Left hindlimb (tissue), 1 donor: ENCODE results near the gene TNFSF13B.
"Not testable (repeated sequence)": the region's sequence is repeated elsewhere in the genome, so short reads cannot be mapped to it uniquely, and the experiment has no call there.

Experiments
- DNase-seq: peaks from one replicate; pipeline ENCODE4 v3.0.0-alpha.2; 2018

Gene TNFSF13B

DNA sequence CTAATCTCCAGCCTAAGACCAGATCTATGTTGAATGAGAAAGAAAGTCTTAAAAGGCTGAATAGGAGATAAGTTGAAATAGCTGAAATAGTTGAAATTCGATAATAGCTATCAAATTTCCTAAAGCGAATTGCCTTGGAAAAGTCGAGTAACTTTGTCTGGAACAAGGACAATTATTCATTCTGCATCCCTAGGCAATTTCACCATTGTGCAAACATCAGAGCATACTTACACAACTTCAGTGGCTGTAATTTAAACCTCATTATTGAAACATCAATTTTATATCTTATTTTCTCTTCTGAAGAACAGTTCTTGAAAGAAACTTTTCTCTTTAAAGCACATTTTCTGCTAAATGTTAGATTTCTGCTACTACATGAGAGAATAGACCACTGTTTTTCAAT lies 13.6 kb downstream of the TNFSF13B start:
- no peak for DNase-seq

DNA sequence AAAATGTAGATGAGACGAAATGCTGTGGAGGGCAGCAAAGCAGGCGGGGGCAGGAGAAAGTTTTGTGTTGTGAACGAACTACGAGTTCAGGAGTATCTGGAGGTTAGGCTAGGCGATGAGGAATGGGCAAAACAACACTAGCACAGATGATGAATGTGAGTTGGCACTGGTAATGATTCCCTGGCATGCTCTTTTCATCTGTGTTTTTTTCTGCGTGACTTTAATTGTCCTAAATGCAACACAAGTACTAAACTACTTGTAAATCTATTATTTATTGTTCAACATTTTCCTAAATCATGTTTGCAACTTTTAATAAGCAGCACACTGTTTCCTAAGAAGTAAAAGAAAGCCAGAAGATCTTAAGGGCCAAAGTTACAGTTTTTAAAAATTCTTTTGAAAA lies 19.2 kb downstream of the TNFSF13B start:
- no peak for DNase-seq

DNA sequence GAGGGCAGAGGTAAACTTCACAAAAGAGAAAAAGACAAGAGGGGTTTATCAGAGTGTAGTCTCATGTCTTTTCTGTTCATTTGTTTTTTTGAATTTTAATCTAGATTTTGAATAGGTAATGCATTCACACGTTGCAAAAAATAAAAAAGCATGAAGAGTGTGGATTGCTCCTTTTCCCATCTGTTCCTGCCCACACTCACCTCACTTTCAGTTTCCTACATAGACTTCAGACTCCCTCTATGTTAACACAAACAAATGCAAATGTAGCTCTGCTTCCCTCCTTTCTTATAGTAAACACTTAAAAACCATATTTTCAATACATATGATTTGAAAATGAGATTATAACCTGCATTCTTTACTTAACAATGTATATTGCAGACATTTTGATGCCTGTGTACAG lies 20.3 kb downstream of the TNFSF13B start:
- no peak for DNase-seq

DNA sequence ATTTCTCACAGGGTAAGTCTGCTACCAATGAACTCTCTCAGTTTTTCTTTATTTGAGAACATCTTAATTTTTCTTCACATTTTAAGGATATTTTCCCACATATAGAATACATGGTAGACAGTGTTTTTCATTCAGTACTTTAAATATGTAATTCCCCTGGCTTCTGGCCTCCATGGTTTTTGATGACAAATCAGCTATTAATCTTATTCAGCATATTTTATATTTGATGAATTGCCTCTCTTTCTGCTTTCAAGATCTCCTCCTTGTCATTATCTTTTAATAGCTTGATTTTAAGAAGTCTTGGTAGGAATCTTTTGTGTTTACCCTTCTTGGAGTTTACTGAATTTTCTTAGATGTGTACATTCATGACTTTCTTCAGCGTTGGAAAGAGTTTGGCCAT lies 27.6 kb downstream of the TNFSF13B start:
- DNase-seq: no peak

DNA sequence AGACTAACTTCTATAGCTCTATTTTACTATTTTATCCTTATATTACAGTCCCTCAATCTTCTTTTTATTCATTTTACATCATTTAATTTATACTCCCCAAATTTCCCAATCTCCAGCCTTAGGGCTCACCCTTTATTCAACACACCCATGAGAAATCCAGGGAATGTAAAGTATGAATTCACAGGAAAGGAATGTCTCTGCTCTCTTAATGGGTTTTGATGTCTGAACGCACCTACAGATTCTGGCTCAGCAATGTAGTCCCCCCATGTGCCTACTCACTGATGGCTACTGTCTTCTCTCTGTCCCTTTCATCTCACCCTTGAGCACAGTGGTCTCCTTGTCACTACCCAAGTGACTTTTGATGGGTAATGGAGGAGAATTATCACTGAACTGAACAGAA lies 32.8 kb downstream of the TNFSF13B start:
- no peak for DNase-seq

DNA sequence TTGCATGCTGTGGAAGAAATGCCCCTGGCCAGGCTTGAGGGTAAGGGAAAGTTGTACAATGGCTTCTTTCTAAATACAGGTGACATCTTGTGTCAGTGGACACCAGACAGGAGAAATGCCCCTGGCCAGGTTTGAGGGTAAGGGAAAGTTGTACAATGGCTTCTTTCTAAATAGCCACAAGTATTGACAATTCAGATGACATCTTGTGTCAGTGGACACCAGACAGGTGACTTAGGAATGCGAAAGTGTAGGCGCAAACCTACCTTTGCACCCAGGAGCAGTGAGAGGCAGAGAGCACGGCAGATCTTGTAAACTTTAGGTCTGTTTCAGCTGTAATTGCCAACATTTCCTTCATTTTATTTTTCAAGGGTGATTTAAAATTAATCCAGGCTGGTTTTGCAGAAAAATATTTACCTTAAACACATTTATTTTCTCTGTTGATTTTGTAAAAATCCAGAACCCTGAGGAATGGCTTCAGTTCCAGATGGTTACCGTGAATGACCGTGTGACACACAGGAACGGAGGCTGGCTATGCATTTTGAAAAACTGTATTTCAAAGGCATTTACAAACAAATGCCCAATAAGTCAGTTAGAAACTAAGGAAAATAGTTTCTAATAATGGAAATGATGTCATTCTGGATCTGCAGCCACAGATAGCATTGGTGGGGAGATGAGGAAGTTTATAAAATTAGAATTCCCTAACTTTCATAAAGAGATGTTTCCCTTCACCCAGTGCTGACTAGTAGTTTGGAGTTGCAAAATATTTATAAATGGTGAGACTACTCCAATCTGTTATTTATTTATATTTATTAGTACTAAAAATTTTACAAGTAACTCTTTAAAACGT lies 34.9 kb downstream of the TNFSF13B start:
- no peak for DNase-seq

DNA sequence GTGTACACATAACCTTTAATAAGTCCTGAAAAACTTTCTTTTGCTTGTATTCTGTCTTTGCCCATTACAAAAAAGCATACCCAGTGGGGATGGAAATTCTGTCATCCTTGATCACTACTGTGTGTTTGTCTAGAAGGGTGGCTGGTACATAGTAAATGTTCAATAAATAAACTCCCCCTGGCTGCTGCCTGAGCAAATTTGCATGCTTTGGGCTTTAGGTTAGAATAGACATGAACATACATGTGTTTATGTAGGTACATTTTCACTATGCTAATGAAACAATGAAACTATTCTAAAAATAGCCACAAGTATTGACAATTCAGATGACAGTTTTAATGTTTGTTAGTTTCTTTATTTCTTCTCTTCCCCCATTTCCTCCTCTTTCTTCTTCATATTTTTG lies 36.1 kb downstream of the TNFSF13B start:
- no peak for DNase-seq

DNA sequence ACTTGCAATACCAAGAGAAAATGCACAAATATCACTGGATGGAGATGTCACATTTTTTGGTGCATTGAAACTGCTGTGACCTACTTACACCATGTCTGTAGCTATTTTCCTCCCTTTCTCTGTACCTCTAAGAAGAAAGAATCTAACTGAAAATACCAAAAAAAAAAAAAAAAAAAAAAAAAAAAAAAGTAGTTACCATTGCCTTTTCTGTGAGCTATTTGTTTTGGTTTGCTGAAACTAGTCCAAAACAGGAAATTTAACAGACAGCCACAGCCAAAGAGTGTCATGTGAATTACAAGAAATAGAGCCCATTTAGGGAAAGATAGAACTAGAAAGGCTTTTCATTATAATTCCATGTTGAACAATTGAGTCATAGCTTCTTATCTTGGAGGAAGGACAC lies 37.3 kb downstream of the TNFSF13B start:
- DNase-seq: no peak

DNA sequence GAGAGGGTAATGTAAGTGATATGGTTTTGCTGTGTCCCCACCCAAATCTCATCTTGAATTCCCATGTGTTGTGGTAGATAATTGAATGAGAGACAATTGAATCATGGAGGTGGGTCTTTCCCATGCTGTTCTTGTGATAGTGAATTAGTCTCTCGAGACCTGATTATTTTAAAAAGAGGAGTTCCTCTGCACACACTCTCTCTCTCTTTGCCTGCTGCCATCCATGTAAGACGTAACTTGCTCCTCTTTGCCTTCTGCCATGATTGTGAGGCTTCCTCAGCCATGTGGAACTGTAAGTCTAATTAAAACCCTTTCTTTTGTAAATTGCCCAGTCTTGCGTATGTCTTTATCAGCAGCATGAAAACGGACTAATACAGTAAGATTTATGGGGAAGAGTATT lies 42.1 kb downstream of the TNFSF13B start:
- DNase-seq: not testable (repeated sequence)

DNA sequence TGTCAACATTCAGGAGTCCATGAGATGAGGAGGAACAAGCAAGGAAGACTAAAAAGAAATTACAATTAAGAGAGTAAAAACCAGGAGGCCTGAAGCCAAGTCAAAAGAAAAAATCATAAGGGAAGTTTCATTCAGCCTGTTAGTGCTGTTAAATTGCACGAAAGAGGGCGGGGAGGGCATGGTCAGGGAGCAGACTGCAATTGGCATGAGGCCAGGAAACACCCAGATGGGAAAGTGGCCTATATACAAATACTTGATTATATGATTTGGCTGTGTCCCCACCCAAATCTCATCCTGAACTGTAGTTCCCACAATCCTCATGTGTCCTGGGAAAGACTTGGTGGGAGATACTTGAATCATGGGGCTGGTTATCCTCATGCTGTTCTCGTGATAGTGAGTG lies 43.9 kb downstream of the TNFSF13B start:
- DNase-seq: no peak

DNA sequence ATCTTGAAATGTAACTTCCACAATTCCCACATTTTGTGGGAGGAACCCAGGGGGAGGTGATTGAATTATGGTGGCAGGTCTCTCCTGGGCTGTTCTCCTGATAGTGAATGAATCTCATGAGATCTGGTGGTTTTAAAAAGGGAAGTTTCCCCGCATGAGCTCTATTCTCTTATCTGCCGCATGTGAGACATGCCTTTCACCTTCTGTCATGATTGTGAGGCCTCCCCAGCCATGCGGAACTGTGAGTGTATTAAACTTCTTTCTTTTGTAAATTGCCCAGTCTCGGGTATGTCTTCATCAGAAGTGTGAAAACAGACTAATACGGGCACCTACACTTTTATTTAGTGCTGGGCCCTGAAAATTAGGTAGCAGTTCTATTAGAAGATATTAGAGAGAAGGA lies 45.8 kb downstream of the TNFSF13B start:
- no peak for DNase-seq

DNA sequence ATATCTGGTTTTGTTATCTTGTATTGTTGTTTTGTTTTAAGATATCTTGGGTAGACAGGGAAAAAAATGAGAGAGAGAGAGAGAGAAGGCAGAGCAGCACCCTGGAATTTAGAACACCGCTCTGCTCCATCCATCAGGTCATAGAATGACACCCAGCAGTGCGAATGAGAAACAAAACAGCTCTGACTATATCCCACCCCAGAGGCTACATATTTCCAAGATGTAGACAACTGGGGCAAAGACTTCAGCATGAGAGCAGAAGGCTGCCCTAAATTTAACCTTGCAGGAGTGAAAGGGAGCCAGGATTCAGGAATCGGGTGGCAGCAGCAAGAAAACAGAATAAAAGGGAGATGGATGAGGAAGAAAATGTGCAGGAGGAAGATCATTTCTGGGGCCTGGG lies 46.5 kb downstream of the TNFSF13B start:
- no peak for DNase-seq

DNA sequence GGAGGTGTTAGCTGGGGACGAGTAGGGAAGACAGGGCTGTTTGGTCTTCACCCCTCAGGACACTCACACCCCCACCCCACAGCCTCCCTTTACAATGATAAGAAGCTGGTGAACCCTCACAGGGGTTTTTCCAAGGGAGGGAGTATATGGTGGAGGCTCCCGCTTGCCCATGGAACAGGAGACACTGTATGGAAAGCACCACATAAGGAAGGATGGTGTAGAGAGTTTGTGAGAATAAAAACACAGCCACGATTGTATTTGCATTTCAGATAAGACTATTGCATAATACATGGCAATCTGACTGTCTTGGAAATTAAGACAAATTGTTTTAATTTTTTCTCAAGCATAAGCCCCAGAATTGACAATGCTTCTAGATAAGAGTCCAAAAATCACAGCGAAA lies 46.9 kb downstream of the TNFSF13B start:
- DNase-seq: no peak

DNA sequence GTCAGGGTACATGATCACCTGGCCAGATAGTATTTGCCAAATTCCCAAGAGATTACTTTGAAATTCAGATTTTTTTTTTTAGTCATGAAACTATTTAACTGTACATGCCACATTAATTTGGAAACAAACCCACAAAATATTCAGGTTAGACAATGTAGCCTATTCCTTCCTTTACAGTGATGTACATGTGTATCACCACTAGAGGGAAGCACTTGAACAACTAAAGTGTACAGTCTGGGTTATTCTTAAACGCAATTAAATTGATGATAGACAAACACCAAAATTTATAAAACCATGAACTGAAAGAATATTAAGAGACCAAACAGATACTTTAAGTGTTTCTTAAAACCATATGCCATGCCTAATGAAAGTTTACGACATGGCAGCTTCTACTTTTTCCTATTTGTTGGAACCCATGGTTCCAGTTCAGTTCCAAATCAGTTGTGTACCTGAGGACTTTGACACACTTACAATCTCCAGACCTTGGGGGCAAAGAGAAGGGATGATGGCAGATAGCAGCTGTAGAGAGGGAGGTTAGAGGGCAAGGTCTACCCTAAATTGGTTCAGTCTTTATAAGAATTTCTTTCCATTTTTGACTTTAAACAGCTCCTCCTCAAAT lies 52.8 kb downstream of the TNFSF13B start:
- DNase-seq: no peak

DNA sequence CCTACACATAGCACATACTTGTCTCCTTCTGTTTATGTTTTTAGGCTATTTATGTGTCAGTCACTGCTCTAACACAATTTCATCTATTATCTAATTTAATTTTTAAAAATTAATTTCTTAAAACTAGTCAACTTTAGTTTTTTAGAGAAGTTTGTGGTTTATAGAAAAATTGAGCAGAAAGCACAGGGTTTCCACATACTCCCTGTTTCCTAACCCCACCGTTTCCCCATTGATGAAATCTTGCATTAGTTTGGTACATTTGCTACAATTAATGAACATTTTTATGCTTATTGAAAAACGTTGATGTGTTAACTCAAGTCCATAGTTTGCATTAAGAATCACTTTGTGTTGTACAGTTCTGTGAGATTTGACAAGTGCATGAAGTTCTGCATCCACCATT lies 53.5 kb downstream of the TNFSF13B start:
- no peak for DNase-seq

DNA sequence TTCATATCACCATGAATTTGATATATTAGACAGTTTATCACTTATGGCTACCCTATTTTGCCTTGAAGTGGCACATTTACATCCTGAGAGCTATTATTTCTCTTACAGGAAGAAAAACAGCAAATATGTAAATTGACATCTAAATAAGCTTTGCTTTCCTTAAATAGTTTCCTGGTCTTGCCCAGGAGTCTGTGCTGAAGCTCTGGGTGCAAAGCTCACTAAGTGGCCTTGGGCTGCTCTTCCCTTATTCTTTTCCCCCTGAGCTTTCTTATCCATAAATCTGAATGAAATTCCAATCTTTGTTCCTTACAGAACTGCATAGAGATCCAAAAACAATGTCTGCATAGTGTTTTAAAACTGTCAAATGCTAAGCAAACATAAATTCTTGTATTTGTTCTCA lies 56.3 kb downstream of the TNFSF13B start:
- no peak for DNase-seq

DNA sequence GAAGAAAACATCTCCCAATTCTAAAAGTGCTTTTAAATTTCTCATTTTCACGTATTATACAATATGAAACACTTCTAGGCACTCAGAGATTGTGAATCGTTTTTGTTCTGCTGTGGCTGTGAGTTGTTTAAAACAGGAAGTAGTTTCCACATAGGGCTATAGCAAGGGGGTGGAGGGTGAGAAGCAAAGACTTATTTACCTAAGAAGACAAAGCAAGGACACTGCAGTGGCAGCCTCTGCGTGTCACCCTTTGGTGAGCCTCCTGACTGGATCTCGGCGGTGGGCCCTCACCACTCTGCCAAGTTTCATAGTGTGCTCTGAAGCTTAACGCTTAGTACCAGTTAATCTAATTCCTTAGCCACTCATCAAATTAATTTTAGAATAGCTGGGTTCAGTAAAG lies 56.8 kb downstream of the TNFSF13B start:
- DNase-seq: no peak

DNA sequence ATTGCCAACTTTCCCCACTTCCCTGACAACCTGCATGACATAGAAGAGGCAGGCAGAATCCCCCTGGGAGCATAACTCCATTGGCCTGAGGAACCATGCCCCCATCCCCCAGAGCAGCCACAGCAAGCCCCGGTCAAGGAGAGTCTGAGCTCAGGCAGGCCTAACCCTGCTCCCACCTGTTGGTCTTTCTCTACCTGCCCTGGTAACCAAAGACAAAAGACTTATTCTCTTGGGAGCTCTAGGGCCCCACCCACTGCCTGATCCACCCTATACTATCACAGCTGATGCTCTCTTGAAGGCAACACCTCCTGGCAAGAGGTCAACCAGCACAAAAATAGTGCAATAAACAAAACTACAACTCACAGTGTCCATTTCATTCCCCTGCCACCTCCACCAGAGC lies 59.3 kb downstream of the TNFSF13B start:
- DNase-seq: no peak

DNA sequence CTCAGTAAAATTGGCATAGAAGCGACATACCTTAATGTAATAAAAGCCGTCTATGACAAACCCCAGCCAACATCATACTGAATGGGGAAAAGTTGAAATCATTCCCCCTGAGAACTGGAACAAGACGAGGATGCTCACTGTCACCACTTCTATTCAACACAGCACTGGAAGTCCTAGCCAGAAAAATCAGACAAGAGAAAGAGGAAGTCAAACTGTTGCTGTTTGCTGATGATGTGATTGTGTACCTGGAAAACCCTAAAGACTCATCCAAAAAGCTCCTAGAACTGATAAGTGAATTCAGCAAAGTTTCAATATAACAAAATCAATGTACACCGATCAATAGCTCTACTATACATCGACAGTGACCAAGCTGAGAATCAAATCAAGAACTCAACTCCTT lies 63.3 kb downstream of the TNFSF13B start:
- DNase-seq: no peak

DNA sequence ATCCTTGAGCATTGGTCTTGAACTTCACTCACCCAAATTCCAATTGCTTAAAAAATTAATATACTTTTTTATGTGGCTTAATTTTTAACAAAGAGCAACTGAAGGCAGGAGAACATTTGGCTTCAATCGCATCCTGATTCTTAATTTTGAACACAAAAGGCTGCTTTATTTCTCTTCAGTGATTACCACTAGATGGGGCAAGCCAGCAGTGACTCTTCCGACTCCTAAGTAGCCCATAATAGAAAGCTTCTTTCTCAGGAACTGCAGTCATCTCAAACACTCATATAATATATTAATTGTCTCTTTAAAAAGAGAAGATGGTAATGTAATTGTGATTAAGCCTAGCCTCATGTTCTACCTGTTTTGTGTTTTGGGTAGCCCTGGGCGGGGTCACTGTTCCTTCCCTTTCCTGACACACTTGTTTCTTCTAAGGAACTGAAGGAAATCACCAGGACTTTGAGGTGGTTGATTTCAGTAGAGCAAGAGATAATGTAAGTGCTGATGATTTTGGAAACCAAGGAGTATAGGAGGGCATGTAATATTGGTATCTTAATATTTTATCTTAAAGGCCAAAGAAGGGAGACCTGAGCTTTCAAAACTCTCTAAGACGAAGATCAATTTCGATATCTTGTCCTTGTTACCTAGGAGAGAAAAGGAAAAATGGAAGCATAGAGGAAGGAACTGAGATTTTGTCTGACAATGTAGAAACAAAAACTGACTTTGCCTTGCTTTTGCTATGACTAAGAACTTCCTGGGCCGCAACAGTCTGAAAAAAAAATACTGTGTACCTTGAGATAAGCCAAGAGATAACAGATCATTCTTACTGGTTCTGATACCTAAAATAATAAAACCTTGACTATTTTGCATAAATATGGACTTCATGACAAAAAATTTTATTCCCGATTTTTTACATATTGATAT lies 73.1 kb downstream of the TNFSF13B start:
- no peak for DNase-seq

DNA sequence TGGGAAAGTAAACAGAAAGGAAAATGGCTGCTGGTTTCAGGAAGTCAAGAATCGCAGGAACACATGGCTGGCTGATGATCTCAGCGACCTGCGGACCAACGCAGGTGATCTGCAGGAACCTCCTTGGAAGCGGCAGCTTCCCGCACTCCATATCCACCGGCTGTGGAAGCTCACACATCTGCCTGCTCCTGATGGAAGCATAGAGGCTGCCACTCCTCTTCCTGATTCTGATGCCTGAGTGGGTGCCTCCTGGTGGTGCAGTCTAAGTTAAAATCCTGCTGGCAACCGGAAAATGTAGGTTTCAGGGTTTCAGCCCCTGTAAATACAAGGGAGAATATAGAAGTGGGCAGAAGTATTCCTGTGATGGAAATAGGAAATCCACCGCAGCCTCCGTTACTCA lies 75.5 kb downstream of the TNFSF13B start:
- DNase-seq: no peak

DNA sequence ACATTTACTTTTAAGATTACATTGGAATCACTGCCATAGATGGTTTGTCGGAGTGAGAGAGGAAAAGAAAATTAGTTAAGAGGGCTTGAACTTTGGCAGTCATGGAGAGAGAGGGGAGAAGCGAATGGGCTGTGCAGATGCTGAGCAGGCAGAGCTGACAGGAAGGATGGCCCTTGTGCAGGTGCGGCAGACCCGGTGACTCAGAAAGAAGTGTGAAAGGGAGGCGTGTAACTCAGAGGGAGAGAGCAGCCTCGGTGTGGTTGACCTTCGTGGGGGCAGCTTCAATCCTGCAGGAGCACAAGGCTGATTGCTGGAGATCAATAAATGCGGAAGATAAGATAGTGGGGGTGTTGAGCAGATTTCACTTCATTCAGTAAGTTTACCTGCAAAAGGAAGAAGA lies 76.9 kb downstream of the TNFSF13B start:
- DNase-seq: no peak

DNA sequence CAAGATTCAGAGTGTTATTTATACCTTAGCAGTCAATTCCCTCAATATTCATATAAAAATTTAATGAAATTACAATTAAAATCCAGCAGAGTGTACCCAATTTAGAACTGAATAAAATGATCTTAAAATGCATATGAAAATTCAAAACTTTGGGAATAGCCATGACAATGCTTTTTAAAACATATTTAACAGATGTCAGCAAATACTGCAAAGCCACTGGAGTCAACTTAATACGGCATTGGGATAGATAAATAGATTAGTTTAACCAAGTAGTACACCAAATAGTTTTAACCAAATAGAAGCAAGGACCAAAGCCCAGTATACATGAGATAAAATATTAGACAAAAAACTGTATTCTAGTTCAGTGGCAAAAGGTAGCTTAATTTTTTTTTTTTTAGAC lies 79.8 kb downstream of the TNFSF13B start:
- no peak for DNase-seq

DNA sequence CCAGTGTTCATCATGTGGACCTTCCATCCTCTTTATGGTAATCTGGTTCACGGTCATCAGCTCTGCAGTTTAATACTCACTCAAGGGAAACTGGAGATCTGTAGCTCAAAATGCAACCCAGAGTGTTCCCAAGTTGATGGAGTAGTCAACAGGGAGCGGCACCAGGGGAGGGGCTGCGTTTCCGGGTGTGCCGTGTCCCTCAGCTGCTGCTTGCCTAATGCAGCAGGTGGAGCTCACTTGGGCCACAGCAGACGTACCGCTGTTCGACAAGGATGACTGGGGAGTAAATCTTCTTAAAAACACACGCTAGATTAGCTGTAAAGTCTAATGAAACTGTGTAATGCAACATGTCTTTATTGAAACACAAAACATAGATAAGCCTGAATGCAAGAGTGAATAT lies 81.1 kb downstream of the TNFSF13B start:
- no peak for DNase-seq
